ENCODE data around the gene PTDSS2. TPM values are rescaled to one million over a fixed set of nuclear protein-coding genes. Genes with fewer than 3 reads are reported as not detected.

PTDSS2 gene
- total and polyA plus RNA-seq, 9 of the 15 experiments (the other 6 are each of a cell fraction or from before 2014, with no cell fraction given), result 0.45 to 53.9 (median 17.2) TPM

DNA sequence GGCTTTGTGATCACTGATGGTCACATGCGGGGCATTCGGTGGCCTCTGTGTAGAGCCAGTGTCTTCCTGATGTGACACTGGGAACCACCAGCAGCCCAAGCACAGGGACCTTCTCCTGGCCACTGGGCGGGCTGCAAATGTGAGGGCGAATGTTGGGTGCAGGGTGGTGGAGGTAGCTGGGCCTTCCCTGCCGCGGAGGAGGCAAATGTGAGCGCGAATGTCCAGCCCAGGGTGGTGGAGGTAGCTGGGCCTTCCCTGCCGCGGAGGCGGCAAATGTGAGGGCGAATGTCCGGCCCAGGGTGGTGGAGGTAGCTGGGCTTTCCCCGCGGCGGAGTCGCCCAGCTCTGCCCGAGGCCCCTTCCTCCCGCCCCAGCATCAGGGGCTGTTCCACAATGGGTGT is 23.3 kb downstream of the PTDSS2 start:
- POLR2A ChIA-PET, result interaction anchor here (1.4 kb wide), 1 partner anchor 8 kb away, joined by 4 read pairs; no protein-coding TSS in a partner anchor

GRCh38 chr11:473962-474785 is 24.1 kb downstream of the PTDSS2 start:
- Histone ChIP-seq H3K9me3 (replicated peaks; ENCODE audit: control insufficient read depth, insufficient read depth, low read depth, low read length) (no peaks in the 10 kb centered on the region), H3K9ac (ENCODE audit: insufficient read depth in 1 of 2, low read depth in 2 of 2, low read length in 2 of 2) (no peak overlapping the region), H3K27me3 (ENCODE audit: control insufficient read depth in 2 of 2, insufficient read depth in 2 of 2, low read length in 2 of 2) (no peaks in the 10 kb centered on the region), H2AFZ (ENCODE audit: low read depth, low read length) (no peak overlapping the region), H4K20me1 (replicated peaks; ENCODE audit: control insufficient read depth, insufficient read depth, low read length) (no peaks in the 10 kb centered on the region), H3K4me2 (ENCODE audit: insufficient read depth, low read length) (no peak overlapping the region), H3K9me1 (ENCODE audit: control insufficient read depth, insufficient read depth, low read length) (no peaks in the 10 kb centered on the region), H3K36me3 (ENCODE audit: control insufficient read depth, insufficient read depth, low read length) (peaks cover 29% of the 10 kb centered on the region), H3K27ac (ENCODE audit: extremely low read depth, low read depth, low read length) (no peak overlapping the region), H3K4me1 (replicated peaks in 1 of 2; ENCODE audit: control insufficient read depth in 2 of 2, insufficient read depth in 2 of 2, low read length in 2 of 2) (peaks cover 0 to 52% of the 10 kb centered on the region in 2 experiments; a peak in 3 of 5 replicates), H3K79me2 (ENCODE audit: control insufficient read depth, insufficient read depth, low read length) (peaks cover 55% of the 10 kb centered on the region), H3K4me3 (no peak overlapping the region)
- in situ Hi-C loops (cut with MboI) (no loop called here), intact Hi-C loops (cut with micrococcal nuclease) (no loop called here)
- no peak for TF ChIP-seq HDAC8 (tag; IDR thresholded peaks at IDR 0.05)
- TF ChIP-seq TAF9B (IDR thresholded peaks at IDR 0.05; ENCODE audit: partially characterized antibody), result no peak
- POLR2A ChIA-PET, result interaction anchor here (1.4 kb wide), 1 partner anchor 9 kb away, joined by 4 read pairs; no protein-coding TSS in a partner anchor
- DNase-seq (ENCODE audit: extremely low read depth in 1 of 4, low spot score in 3 of 4), result no peak
- CTCF ChIA-PET (ENCODE audit: low intra/inter-chr PET ratio), result no interaction called here
- no peak for FAIRE-seq
- 95% methylated on average over 17 of the region's 22 CpGs for WGBS (ENCODE audit: insufficient coverage, low coverage, missing lambda C conversion rate)
- BruUV-seq (replicated peaks), result no TSS peak
- no peak for ATAC-seq

More for the DNA sequence above, 23.3 kb downstream of the PTDSS2 start:
- DNase-seq (ENCODE audit: extremely low read depth in 1 of 4, low spot score in 3 of 4) (no peak), ATAC-seq (no peak), FAIRE-seq (no peak)
- Histone ChIP-seq H3K9me1 (ENCODE audit: control insufficient read depth, insufficient read depth, low read length) (no peaks in the 10 kb centered on the region), H4K20me1 (replicated peaks; ENCODE audit: control insufficient read depth, insufficient read depth, low read length) (no peaks in the 10 kb centered on the region), H3K9ac (ENCODE audit: insufficient read depth in 1 of 2, low read depth in 2 of 2, low read length in 2 of 2) (no peak overlapping the region), H3K27ac (ENCODE audit: extremely low read depth, low read depth, low read length) (no peak overlapping the region), H2AFZ (ENCODE audit: low read depth, low read length) (no peak overlapping the region), H3K27me3 (ENCODE audit: control insufficient read depth in 2 of 2, insufficient read depth in 2 of 2, low read length in 2 of 2) (no peaks in the 10 kb centered on the region), H3K79me2 (ENCODE audit: control insufficient read depth, insufficient read depth, low read length) (peaks cover 58% of the 10 kb centered on the region), H3K36me3 (ENCODE audit: control insufficient read depth, insufficient read depth, low read length) (peaks cover 27% of the 10 kb centered on the region), H3K4me1 (replicated peaks in 1 of 2; ENCODE audit: control insufficient read depth in 2 of 2, insufficient read depth in 2 of 2, low read length in 2 of 2) (peaks cover 0 to 52% of the 10 kb centered on the region in 2 experiments; a peak in 3 of 5 replicates), H3K9me3 (replicated peaks; ENCODE audit: control insufficient read depth, insufficient read depth, low read depth, low read length) (no peaks in the 10 kb centered on the region), H3K4me3 (no peak overlapping the region), H3K4me2 (ENCODE audit: insufficient read depth, low read length) (no peak overlapping the region)
- CTCF ChIA-PET (ENCODE audit: low intra/inter-chr PET ratio), result no interaction called here
- BruUV-seq (replicated peaks), result no TSS peak
- 0 out of 2 replicates have a peak, but pooled peaks have one; percentile 14 for TF ChIP-seq RBFOX2 (IDR thresholded peaks at IDR 0.05; ENCODE audit: low read depth, low read length)
- TF ChIP-seq EZH2 (IDR thresholded peaks at IDR 0.05; ENCODE audit: borderline replicate concordance, low read depth, low read length), result no peak
- intact Hi-C loops (cut with micrococcal nuclease) (no loop called here), in situ Hi-C loops (cut with MboI) (no loop called here)
- 96% methylated on average over 18 of the region's 19 CpGs for WGBS (ENCODE audit: insufficient coverage, low coverage, missing lambda C conversion rate)
